ACHN (cell line): ENCODE data around the gene GPR78.
A peak's percentile ranks its signal among the peaks of the same experiment; 100 is the strongest.

Experiments used
- DNase-seq: peaks from one replicate; pipeline ENCODE4 v3.0.0-alpha.2; 2015
- in situ Hi-C: cut with HindIII; loops from 2 replicates; pipeline ENCODE4 v1.10.0; 2017; ENCODE audit warnings: low sequenced_read_pairs, low pct_ligation_motif_present, low pct_unique_long_range_greater_than_20kb

Gene GPR78

DNA sequence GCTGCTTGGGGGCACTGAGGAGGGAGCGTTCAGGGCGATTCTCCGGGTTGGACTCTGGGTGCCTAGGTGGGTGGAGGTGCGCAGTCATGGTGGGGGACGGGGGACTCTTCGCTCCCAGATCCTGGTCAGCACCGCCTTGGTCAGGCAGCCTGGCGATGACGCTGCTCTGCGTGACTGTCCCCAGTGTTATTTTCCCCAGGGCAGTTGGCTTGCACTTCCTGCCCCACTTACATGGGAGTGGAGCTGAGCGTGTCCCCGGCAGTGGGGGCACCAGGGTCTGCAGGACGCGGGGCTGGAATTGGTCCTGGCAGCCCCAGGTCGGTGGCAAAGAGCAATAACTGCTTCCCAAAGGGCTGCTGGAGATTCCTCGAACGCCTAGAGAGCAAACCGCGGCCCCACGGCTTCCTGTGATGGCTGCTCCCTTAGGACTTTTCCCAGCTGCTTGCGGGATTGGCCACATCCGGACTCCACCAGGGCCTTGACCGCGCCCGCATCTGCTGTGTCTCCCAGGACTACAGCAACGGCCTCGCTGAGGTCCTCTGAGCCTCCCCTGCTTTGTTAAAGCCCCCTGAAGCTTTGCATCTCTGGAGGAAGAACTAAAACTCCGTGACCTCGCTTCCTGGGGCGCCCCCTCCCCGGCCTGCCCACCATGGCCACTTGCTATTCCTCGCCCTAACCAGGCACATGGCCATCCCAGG lies 35.3 kb upstream of the GPR78 start:
- no peak for DNase-seq
- in situ Hi-C loops = no loop called here

DNA sequence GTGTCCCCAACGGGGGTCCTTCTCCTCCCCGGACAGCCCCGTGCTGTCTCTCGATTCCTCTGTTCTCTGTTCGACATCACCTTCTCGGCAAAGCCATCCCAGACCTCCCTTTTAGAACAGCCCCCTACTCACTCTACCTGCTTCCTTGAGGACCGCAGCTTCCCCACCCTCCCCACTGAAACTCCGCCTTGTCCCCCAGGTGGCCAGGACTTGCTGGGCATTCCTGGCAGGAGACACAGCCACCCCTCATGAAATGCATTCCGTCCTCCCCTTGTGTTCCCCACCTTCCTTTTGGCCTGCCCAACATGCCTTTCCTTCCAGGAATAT lies 34.8 kb upstream of the GPR78 start:
- in situ Hi-C loops = no loop called here
- no peak for DNase-seq

DNA sequence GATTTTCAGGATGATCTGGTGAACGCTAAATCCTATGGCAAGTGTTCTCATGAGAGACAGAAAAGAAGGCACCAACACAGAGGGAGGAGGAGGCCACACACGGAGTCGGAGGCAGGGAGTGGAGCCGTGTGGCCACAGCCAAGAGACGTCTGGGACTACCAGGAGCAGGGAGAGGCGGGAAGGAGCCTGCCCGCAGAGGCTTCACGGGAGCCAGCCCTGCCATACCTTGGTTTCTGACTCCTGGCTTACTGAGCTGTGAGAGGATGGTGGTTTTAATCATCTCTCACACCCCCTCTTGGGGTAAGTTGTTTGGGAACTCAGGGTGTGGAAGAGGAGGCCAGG lies 33.5 kb upstream of the GPR78 start:
- in situ Hi-C loops = no loop called here
- no peak for DNase-seq

DNA sequence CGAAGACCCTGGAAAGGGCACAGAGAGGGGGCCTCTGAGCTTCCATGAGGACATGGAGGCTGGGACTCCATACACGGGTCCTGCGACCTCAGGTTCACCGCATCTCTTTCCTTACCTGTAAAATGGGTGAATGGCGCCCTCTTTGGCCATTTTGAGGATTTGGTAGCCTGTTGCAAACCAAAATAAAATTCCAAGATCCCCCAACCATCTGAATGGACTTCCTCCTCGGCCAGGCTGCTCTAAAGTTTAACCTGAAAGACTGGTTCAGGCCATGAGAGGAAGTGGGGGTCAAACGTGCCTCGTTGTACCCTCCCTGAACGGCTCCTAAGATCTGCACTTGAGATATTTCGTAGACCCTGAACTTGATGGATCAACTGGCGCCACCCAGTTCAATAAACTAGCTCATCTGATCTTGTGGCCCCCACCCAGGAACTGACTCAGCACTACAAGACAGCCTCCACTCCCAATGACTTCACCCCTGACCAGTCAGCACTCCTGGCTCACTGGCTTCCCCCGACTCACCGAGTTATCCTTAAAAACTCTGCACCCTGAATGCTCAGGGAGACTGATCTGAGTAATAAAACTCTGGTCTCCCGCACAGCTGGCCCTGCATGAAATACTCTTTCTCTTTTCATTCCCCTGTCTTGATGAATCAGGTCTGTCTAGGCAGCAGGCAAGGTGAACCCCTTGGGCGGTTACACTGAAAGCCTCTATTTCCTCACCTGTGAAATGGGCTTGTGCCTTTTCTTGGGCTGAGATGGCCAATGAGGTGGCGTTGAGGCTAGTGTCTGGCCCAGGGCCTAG lies 32.9 kb upstream of the GPR78 start:
- in situ Hi-C loops = no loop called here
- peak; percentile 49 for DNase-seq

DNA sequence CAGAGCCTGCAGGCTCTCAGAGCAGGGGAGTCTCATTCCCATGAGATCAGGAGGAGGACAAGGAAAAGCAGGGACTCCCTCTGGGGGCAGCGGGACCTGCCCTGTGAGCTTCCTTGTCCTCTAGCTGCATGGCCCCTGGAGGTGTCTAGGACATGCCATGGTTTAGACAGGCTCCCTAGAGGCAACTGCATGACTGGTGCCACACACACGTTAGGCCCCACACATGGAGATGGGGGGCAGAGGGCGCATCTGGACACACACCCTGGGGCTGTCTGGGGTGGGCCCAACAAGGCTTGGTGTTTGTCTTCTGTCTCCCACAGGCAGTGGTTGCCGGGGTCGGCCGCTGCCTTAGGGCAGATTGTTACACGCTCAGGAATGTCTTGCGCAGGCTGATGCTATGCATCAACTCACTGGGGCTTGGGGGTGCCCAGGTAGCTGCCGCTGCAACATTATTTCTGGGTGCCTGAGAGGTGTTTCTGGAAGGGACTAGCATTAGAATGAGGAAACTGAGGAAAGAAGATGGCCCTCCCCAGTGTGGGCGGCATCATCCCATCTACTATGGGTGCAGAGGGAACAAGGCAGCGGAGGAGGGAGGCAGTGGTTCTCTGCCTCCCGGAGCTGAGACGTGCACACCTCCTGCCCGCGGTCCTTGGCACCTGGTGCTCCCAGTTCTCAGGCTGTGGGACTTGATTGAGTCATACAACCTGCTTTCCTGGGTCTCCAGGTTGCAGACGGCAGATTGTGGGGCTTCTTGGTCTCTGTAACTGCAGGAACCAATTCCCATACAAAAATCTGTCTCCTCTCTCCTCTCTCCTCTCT lies 32.1 kb upstream of the GPR78 start:
- in situ Hi-C loops = no loop called here
- no peak for DNase-seq

DNA sequence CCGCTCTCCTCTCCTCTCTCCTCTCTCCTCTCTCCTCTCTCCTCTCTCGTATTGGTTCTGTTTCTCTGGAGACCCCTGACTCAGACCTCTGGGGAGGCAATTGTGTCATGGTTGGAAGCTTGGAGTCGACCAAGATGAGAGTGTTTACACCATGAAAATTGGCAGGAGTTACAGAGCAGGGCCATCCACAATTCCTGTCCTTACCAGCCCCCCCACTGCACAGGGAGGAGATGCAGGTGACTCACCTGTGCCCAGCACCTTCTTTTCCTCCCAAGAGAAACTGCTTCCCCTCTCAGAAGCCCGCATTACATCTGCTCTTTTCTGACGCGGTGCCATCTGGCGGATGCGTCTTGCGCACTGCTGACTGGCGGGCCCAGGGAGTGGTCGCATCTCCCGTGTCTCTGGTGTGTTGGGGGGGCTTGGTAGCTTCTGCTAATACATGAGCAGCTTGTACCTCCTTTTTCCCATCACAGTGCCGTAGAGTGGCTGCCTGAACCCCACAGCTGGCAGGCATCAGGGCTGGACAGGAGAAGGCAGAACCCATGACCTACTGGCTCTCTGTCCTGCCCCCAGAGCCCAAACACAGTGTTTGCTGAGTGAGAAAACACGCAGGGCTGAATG lies 31.4 kb upstream of the GPR78 start:
- DNase-seq = no peak
- in situ Hi-C loops = no loop called here

DNA sequence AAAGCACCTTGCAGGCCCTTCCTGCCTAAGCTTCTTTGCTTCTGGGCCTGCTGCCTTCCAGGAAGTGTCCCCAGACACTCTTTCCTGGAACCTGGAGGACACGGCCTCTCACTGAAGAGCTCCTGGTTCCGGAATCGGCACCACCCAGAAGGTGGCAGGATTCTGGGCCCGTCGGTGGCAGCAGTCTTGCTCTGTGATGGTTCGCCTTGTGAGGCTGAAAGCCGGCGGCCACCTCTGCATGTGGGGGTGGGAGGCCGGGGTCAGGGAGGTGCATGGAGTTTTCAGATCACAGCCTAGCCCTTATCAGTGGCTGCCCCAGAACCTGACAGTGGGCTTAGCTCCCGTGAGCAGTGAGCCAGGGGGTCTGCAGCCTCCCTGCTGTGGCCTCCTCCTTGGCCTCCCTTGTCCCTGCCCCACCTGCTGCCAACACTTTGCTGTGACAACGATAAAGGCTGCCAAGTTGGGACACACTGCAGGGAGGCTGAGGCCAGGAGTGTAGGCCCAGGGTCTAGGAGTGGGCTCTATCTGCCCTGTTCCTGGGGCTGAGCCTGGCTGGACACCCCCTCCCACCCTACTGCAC lies 30.8 kb upstream of the GPR78 start:
- in situ Hi-C loops = no loop called here
- no peak for DNase-seq

DNA sequence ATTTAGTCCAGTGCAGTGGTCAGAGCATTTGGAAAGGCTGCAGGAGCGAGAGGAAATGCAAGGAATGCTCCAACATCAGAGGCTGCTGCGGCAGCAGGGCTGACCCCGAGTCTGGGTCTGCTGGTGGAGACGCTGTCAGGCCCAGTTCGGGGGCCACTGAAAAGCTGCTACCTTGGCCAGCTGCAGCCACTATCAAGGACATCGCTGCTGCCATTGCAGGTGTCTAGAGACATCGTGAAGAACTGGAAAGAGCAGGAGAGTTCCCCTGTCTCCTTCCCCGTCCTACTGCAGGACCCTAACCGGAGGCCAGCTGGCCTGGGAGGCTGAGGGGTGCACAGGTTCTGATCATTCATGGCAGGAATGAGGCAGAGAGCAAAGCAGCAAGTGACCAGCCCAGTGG lies 29.5 kb upstream of the GPR78 start:
- no peak for DNase-seq
- in situ Hi-C loops = no loop called here

DNA sequence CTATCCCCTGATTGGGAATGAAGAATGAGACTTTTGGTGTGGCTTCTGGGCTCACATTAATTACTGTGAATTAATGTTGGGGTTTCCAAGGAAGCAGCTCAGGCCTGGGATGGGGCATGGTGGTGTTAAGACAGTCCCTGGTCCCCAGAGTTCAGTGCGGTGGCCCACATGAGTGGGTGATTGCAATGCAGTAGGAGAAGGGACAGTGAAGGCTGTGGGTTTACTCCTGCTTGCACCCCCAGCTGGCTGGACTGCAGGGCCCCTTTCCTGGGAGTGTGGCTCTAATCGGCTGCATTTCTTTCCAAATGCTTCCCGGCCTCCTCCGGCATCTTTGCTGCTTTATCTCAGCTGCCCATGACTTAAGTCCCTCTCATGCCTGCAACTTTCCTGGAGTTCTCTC lies 28.2 kb upstream of the GPR78 start:
- in situ Hi-C loops = no loop called here

DNA sequence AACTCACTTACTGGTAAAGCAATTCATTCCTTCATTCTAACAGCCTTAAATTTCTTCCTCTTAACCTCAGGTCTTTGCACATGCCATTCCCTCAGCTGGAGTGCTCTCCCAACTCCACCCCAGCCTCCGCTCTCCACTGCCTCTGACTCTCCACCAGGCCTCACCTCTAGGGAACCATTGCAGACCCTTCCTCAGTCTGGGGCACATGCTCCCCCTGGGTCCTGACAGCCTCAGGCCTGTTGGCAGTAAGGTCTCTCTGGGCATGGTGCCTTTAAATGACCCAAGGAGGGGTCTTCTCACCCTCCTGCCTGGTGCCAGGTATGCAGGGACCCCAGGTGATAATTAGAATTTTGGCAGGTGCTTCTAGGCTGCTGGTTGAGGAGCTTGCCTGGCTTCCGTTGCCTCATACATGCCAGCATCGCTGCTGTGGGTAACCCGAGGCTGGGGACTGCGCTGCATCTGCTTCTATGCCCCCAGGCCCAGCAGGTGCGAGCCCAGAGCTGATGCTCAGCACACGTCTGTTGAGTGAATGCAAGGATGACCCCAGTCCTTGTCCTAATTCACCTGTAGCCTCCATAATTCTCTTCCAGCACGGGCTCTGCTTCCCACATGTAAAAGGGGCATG lies 27.5 kb upstream of the GPR78 start:
- DNase-seq = no peak
- in situ Hi-C loops = no loop called here

More for the DNA sequence above, 28.2 kb upstream of the GPR78 start:
- DNase-seq = no peak

DNA sequence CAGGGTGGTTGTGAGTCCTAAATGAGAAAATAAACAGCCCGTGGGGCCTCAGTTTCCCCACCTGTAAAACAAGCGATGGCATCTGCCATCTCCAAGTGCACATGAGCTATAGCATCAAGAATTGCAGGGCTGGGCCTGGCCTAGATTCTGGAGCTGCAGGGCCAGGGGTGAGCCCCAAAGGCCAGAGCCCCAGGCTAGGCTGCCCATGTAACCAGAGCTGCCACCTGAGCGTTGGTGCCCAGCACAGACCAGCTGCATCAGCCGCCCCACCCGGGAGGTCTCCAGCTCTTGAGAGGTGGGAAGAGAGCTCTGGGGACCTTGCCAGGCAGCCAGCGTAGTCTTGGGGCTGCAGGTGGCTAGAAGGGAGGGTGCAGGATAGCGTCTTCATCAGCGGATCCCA lies 27.0 kb upstream of the GPR78 start:
- DNase-seq = no peak
- in situ Hi-C loops = no loop called here

DNA sequence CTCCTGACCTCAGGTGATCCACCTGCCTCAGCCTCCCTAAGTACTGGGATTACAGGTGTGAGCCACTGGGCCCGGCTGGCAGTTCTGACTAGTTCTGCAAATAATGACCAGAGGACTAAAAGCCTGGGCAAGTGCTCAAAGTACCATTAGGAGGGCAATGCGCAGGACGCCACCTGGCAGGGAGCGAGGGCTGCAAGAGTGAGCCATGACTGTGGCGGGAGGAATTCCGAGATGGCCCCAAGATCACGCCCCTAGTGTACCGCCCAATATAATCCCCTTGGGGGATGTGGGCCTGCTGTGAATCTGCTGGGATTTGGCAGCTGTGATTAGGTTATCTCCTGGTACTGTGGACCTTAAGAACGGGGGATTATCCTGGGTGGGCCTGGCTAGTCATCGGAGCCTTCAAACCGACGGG lies 26.2 kb upstream of the GPR78 start:
- in situ Hi-C loops = no loop called here

DNA sequence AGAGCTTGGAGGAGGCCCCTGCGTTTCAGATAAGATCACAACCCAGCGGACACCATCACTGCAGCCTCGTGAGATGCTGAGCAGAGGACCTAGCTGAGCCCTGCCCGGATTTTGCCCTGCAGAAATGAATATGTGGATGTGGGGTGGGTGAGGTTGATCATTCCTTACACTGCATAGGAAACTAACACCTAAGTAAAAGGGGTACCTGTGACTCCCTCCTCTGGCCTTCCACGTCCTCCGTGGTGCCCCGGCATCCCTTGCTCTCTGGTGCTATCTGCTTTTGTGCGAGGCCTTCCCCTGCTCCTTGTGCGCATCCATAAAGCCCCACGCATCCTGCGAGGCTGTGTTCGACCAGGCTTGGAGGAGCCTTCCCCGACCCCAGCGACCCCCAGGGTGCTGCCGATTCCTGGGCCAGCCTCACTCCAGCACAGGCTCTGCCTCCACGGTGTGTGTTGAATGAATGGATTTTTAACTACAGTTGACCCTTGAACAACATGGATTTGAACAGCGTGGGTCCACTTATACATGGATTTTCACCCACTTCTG lies 25.6 kb upstream of the GPR78 start:
- DNase-seq = no peak
- in situ Hi-C loops = no loop called here

More for the DNA sequence above, 26.2 kb upstream of the GPR78 start:
- DNase-seq = no peak

DNA sequence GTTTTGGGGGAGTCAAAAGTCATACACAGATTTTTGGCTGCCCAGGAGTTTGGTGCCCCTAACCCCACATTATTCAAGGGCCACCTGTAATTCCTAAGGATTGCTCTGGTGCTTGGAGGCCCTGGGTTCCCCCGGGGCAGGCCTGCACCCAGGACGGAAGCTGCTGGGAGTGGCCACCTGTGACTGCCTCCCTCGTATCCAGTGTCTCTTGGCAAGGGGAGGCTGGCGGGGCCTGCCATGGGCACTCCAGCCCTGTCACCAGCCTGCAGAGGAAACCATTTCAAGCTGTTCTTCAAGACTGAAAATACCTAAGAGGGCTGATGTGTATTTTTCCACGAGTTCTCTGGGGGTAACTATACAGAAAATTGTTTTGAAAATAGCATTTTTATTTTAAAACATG lies 24.5 kb upstream of the GPR78 start:
- no peak for DNase-seq
- in situ Hi-C loops = no loop called here

DNA sequence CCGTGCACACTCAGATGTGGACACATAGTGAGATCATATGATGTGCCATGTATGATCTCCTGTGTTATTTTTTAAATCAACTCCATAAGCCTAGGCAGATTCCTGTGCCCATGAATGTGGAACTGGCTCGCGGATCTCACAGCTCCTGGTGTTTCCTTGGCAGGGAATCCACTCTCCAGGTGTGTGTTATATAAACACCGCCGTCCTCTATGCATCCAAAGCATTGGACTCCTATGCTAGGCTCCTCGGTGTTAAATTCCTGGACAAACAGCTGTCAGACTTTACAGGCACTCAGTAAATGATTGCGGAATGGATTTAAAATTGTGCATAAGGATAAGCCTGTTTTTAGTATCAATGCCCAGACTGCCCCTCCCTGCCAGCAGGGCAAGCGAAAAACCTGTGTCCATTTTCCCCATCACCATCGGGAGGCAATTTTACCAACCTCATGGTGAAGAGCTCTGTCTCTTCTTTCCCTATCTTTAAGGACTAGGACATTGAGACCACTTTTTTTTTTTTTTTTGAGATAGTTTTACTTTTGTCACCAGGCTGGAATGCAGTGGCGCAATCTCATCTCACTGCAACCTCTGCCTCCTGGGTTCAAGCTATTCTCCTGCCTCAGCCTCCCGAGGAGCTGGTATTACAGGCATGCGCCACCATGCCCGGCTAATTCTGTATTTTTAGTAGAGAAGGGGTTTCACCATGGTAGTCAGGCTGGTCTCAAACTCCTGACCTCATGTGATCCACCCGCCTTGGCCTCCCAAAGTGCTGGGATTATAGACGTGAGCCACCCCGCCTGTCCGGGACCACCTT lies 23.6 kb upstream of the GPR78 start:
- in situ Hi-C loops = no loop called here
- no peak for DNase-seq

DNA sequence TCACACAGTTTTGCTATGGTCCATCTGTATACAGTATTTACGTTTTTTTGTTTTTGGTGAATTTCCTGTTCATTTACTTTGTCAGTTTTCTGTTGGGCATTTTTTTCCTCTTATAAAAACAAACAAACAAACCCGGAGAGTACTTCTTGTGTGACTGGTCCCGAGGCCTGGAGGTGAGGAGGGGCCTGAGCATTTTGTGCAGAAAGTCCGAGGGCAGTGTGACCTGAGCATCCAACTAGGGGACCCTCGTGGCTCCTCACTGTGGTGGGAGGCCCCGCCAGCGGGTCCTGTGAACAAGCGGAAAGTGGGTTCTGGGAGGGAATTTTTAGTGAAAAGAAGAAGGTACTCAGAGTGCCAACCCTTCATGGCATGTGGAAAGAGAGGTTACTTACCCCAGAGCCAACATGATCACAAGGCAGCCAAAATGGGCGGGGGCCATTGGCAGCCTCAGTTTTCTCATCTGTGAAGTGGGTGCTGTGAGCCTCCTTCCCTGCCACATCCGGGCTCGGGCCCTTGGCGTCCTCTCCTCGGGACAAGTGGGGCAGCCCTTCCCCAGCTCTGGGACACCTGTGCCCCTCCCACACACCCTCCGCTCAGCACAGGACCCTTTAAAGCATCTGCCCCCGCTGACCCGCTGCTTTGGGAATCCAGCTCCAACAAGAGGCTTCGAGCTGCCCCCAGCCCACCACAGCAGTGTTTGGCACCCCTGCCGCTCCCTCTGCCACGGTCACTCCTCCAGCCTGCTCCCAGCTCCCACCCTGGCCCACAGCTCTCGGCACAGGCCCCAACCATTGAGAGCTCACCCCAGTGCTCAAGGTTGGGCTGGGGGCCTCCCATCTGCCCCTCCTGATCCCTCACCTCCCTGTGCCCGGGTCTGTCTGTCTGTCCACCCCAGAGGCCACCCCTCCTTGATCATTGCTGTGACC lies 22.8 kb upstream of the GPR78 start:
- DNase-seq = no peak
- in situ Hi-C loops = no loop called here
